Mesodermal cell (in vitro differentiated cells): ENCODE data around the gene PI16.

Source experiments
- H3K27ac ChIP-seq: 2 replicates; pipeline ENCODE4 v1.7.0; 2013; ENCODE audit warnings: mild to moderate bottlenecking, low read depth, low read length, moderate library complexity; ENCODE audit not compliant: severe bottlenecking
- H3K36me3 ChIP-seq: 2 replicates; pipeline ENCODE4 v1.7.1; 2013; ENCODE audit warnings: mild to moderate bottlenecking, low read length, moderate library complexity; ENCODE audit not compliant: control insufficient read depth, insufficient read depth
- H3K4me1 ChIP-seq: one replicate; pipeline ENCODE4 v1.7.1; 2013; ENCODE audit warnings: mild to moderate bottlenecking, low read length; ENCODE audit not compliant: insufficient read depth, control insufficient read depth, poor library complexity, severe bottlenecking
- H3K4me3 ChIP-seq: 2 replicates; pipeline ENCODE4 v1.7.0; 2013; ENCODE audit warnings: low read length, control low read depth, mild to moderate bottlenecking; ENCODE audit not compliant: insufficient read depth, poor library complexity, severe bottlenecking; ENCODE audit errors: extremely low read depth
- H3K9me3 ChIP-seq: 2 replicates; pipeline ENCODE4 v1.7.1; 2013; ENCODE audit warnings: mild to moderate bottlenecking, low read length, moderate library complexity; ENCODE audit not compliant: control insufficient read depth
- WGBS, 2 experiments: methylation state at CpG; one replicate each; pipeline ENCODE4 v1.1.5; 2013; ENCODE audit warnings: missing lambda C conversion rate in 2 of 2; ENCODE audit not compliant: insufficient coverage in 2 of 2; 5-methylcytosine and 5-hydroxymethylcytosine counted together

The PI16 gene

GRCh38 chr6:36967757-36968156 is 13.2 kb downstream of the PI16 start:
- H3K4me3 ChIP-seq: no peak overlapping the region
- H3K27ac ChIP-seq: no peak overlapping the region
- peaks cover 68% of the 10 kb centered on the region for H3K36me3 ChIP-seq
- no peaks in the 10 kb centered on the region for H3K9me3 ChIP-seq
- WGBS, 2 experiments: 84 to 93% methylated on average over 3 of the region's 4 CpGs
- no peaks in the 10 kb centered on the region for H3K4me1 ChIP-seq

GRCh38 chr6:36968266-36968977 is 13.9 kb downstream of the PI16 start:
- no peak overlapping the region for H3K4me3 ChIP-seq
- H3K4me1 ChIP-seq: no peaks in the 10 kb centered on the region
- 98% methylated on average over 10 to 12 of the region's 16 CpGs for WGBS, 2 experiments
- H3K36me3 ChIP-seq: peaks cover 74% of the 10 kb centered on the region
- H3K27ac ChIP-seq: no peak overlapping the region
- no peaks in the 10 kb centered on the region for H3K9me3 ChIP-seq

- 95 to 96% methylated on average over 10 to 13 of the region's 14 CpGs for WGBS, 2 experiments
- Histone ChIP-seq H3K27ac (no peak overlapping the region), H3K4me1 (no peaks in the 10 kb centered on the region), H3K4me3 (no peak overlapping the region), H3K9me3 (no peaks in the 10 kb centered on the region), H3K36me3 (peaks cover 83% of the 10 kb centered on the region)
Measured at GRCh38 chr6:36969240-36969691, 14.7 kb downstream of the PI16 start.

GRCh38 chr6:36969988-36970891 is 15.7 kb downstream of the PI16 start:
- H3K27ac ChIP-seq: no peak overlapping the region
- H3K9me3 ChIP-seq: no peaks in the 10 kb centered on the region
- H3K4me1 ChIP-seq: no peaks in the 10 kb centered on the region
- 96 to 98% methylated on average over 9 to 13 of the region's 17 CpGs for WGBS, 2 experiments
- no peak overlapping the region for H3K4me3 ChIP-seq
- peaks cover 92% of the 10 kb centered on the region for H3K36me3 ChIP-seq

- Histone ChIP-seq H3K4me1 (no peaks in the 10 kb centered on the region), H3K9me3 (no peaks in the 10 kb centered on the region), H3K4me3 (no peak overlapping the region), H3K27ac (peak overlapping the region; percentile 49), H3K36me3 (peaks cover 95% of the 10 kb centered on the region)
- 89 to 93% methylated on average over 12 to 16 of the region's 17 CpGs for WGBS, 2 experiments
Measured at GRCh38 chr6:36970892-36971842, 16.6 kb downstream of the PI16 start.

GRCh38 chr6:36971921-36972673 is 17.6 kb downstream of the PI16 start:
- 92 to 98% methylated on average over 12 to 13 of the region's 14 CpGs for WGBS, 2 experiments
- no peak overlapping the region for H3K4me3 ChIP-seq
- H3K36me3 ChIP-seq: peaks cover 99% of the 10 kb centered on the region

GRCh38 chr6:36973190-36973589 is 18.7 kb downstream of the PI16 start:
- H3K9me3 ChIP-seq: no peaks in the 10 kb centered on the region
- H3K4me1 ChIP-seq: no peaks in the 10 kb centered on the region
- H3K27ac ChIP-seq: no peak overlapping the region
- H3K36me3 ChIP-seq: peaks cover 100% of the 10 kb centered on the region
- no peak overlapping the region for H3K4me3 ChIP-seq
- no CpG with 5 or more reads among the region's 1 CpG for WGBS, 2 experiments

More at GRCh38 chr6:36971921-36972673, 17.6 kb downstream of the PI16 start:
- H3K4me1 ChIP-seq: no peaks in the 10 kb centered on the region
- peak overlapping the region; percentile 49 for H3K27ac ChIP-seq
- no peaks in the 10 kb centered on the region for H3K9me3 ChIP-seq

GRCh38 chr6:36973647-36974046 is 19.1 kb downstream of the PI16 start:
- H3K4me1 ChIP-seq: no peaks in the 10 kb centered on the region
- WGBS, 2 experiments: 100% methylated on average over 1 to 2 of the region's 4 CpGs
- no peak overlapping the region for H3K4me3 ChIP-seq
- peaks cover 100% of the 10 kb centered on the region for H3K36me3 ChIP-seq
- H3K27ac ChIP-seq: no peak overlapping the region
- H3K9me3 ChIP-seq: no peaks in the 10 kb centered on the region

GRCh38 chr6:36975231-36976006 is 20.9 kb downstream of the PI16 start:
- 92 to 97% methylated on average over 4 to 5 of the region's 7 CpGs for WGBS, 2 experiments

More at GRCh38 chr6:36975231-36976006, 20.9 kb downstream of the PI16 start:
- Histone ChIP-seq H3K4me1 (no peaks in the 10 kb centered on the region), H3K36me3 (peaks cover 100% of the 10 kb centered on the region), H3K27ac (no peak overlapping the region), H3K9me3 (no peaks in the 10 kb centered on the region), H3K4me3 (no peak overlapping the region)
